Left ventricle myocardium inferior (tissue), 1 donor: Measurements from ENCODE around the gene RASGRP3. TPM values are rescaled to one million over a fixed set of nuclear protein-coding genes. Genes with fewer than 3 reads are reported as not detected.
"Not testable (repeated sequence)": the region's sequence is repeated elsewhere in the genome, so short reads cannot be mapped to it uniquely, and the experiment has no call there.

ENCODE experiments used
- DNase-seq: peaks from one replicate; pipeline ENCODE4 v3.0.0-alpha.2; 2020
- H3K27ac ChIP-seq: fragments of 200-600 bp; replicated peaks from 2 replicates; pipeline ENCODE4 v1.8.0; 2021
- H3K27me3 ChIP-seq: fragments of 200-600 bp; 2 replicates; pipeline ENCODE4 v1.8.0; 2021; ENCODE audit warnings: low read depth
- H3K36me3 ChIP-seq: fragments of 200-600 bp; 2 replicates; pipeline ENCODE4 v1.8.0; 2021
- H3K4me1 ChIP-seq: fragments of 200-600 bp; 2 replicates; pipeline ENCODE4 v1.8.0; 2021
- H3K4me3 ChIP-seq: fragments of 200-600 bp; 2 replicates; pipeline ENCODE4 v1.8.0; 2021; ENCODE audit warnings: mild to moderate bottlenecking, moderate library complexity
- H3K9me3 ChIP-seq: fragments of 200-600 bp; replicated peaks from 2 replicates; pipeline ENCODE4 v1.8.0; 2021
- CTCF ChIP-seq: fragments of 200-600 bp; IDR thresholded peaks from 2 replicates; pipeline ENCODE4 v1.8.0; 2021; ENCODE audit warnings: antibody characterized with exemption, mild to moderate bottlenecking, borderline replicate concordance
- intact Hi-C: fragments of 100-400 bp; cut with micrococcal nuclease; formaldehyde crosslinking; loops from one replicate; pipeline ENCODE4 v1.11.0; 2022
- total RNA-seq: library from RNA; stranded (reverse); fragmentation: NEBNext Ultra II Directional; extraction: Animal tissue kit (Norgen Biotek cat#: 25700); gene quantifications from one replicate; pipeline ENCODE4 v1.2.1, GENCODE V29; 2021
- donor health status: DM: no; HTN: yes; CAD: no; lungs with severe emphysema.

Gene RASGRP3
- total RNA-seq, 1 donor from 2014 or later, result 69.2 TPM

GRCh38 chr2:33441235-33441810 is 35.1 kb upstream of the RASGRP3 start:
- H3K36me3 ChIP-seq, result no peaks in the 10 kb centered on the region
- DNase-seq, result peak; percentile 37
- peaks cover 72% of the 10 kb centered on the region for H3K4me1 ChIP-seq
- H3K9me3 ChIP-seq, result no peaks in the 10 kb centered on the region
- H3K27me3 ChIP-seq, result no peaks in the 10 kb centered on the region
- intact Hi-C loops, result no loop called here
- no peak overlapping the region for H3K4me3 ChIP-seq
- peak; percentile 82 for TF ChIP-seq CTCF
- peak overlapping the region; percentile 79 for H3K27ac ChIP-seq

- H3K4me3 ChIP-seq, H3K9me3 ChIP-seq, DNase-seq, intact Hi-C loops, H3K27me3 ChIP-seq, H3K36me3 ChIP-seq: not testable (repeated sequence)
- H3K27ac ChIP-seq, result peak overlapping the region; percentile 79
- peaks cover 67% of the 10 kb centered on the region for H3K4me1 ChIP-seq
Measured at GRCh38 chr2:33442052-33442451, 34.4 kb upstream of the RASGRP3 start.

- Histone ChIP-seq H3K36me3 (no peaks in the 10 kb centered on the region), H3K27me3 (no peaks in the 10 kb centered on the region), H3K27ac (peak overlapping the region; percentile 79), H3K4me3 (no peak overlapping the region), H3K9me3 (no peaks in the 10 kb centered on the region), H3K4me1 (peaks cover 63% of the 10 kb centered on the region)
- intact Hi-C loops, result no loop called here
- TF ChIP-seq CTCF, result no peak
- DNase-seq, result no peak
Measured at GRCh38 chr2:33442528-33443079, 33.8 kb upstream of the RASGRP3 start.

GRCh38 chr2:33443274-33443829 is 33.1 kb upstream of the RASGRP3 start:
- no peak for DNase-seq
- H3K27me3 ChIP-seq, result no peaks in the 10 kb centered on the region
- H3K4me1 ChIP-seq, result peaks cover 63% of the 10 kb centered on the region
- intact Hi-C loops, result no loop called here
- no peaks in the 10 kb centered on the region for H3K9me3 ChIP-seq
- H3K4me3 ChIP-seq, result no peak overlapping the region
- no peak for TF ChIP-seq CTCF
- H3K36me3 ChIP-seq, result no peaks in the 10 kb centered on the region
- peak overlapping the region; percentile 79 for H3K27ac ChIP-seq

- peaks cover 54% of the 10 kb centered on the region for H3K4me1 ChIP-seq
- no peak overlapping the region for H3K4me3 ChIP-seq
- intact Hi-C loops, result no loop called here
Measured at GRCh38 chr2:33444967-33445366, 31.5 kb upstream of the RASGRP3 start.

More at GRCh38 chr2:33444967-33445366, 31.5 kb upstream of the RASGRP3 start:
- H3K27me3 ChIP-seq, result no peaks in the 10 kb centered on the region
- peak overlapping the region; percentile 79 for H3K27ac ChIP-seq
- H3K9me3 ChIP-seq, result no peaks in the 10 kb centered on the region
- no peaks in the 10 kb centered on the region for H3K36me3 ChIP-seq
- no peak for DNase-seq
- TF ChIP-seq CTCF, result no peak
